Neuronal stem cell (in vitro differentiated cells): ENCODE data around the gene PACRGL.

ENCODE experiments used
- DNase-seq: peaks from one replicate; pipeline ENCODE4 v3.0.0-alpha.2; 2013; ENCODE audit warnings: low spot score
- H2AFZ ChIP-seq: one replicate; pipeline ENCODE4 v1.6.1; 2013; ENCODE audit warnings: mild to moderate bottlenecking, low read length, inconsistent platforms
- H2AK5ac ChIP-seq: 2 replicates; pipeline ENCODE4 v1.6.1; 2013; ENCODE audit warnings: low read depth, mild to moderate bottlenecking, inconsistent platforms, low read length, moderate library complexity, mixed read lengths
- H2BK120ac ChIP-seq: 2 replicates; pipeline ENCODE4 v1.6.1; 2013; ENCODE audit warnings: low read depth, mild to moderate bottlenecking, inconsistent platforms, low read length, moderate library complexity, mixed read lengths
- H2BK12ac ChIP-seq: one replicate; pipeline ENCODE4 v1.6.1; 2013; ENCODE audit warnings: low read length, inconsistent platforms
- H2BK15ac ChIP-seq: 2 replicates; pipeline ENCODE4 v1.6.1; 2013; ENCODE audit warnings: mild to moderate bottlenecking, low read length, inconsistent platforms, mixed read lengths
- H2BK5ac ChIP-seq: one replicate; pipeline ENCODE4 v1.6.1; 2013; ENCODE audit warnings: inconsistent platforms, mild to moderate bottlenecking, low read length, moderate library complexity
- H3K14ac ChIP-seq: one replicate; pipeline ENCODE4 v1.6.1; 2013; ENCODE audit warnings: low read length, inconsistent platforms
- H3K18ac ChIP-seq: 2 replicates; pipeline ENCODE4 v1.6.1; 2013; ENCODE audit warnings: low read length, inconsistent platforms
- H3K23ac ChIP-seq: 2 replicates; pipeline ENCODE4 v1.6.1; 2013; ENCODE audit warnings: low read depth, mild to moderate bottlenecking, mixed read lengths, low read length, inconsistent platforms; ENCODE audit not compliant: poor library complexity
- H3K27ac ChIP-seq: replicated peaks from 3 replicates; pipeline ENCODE4 v1.5.1; 2013; ENCODE audit warnings: low read length, inconsistent platforms
- H3K27me3 ChIP-seq, 3 experiments: 2 replicates each; pipeline ENCODE4 v1.6.1; 2013; ENCODE audit warnings: low read length in 3 of 3, mild to moderate bottlenecking in 2 of 3, inconsistent platforms in 1 of 3, low read depth in 1 of 3, mixed read lengths in 1 of 3, moderate library complexity in 1 of 3; ENCODE audit not compliant: control insufficient read depth in 3 of 3, insufficient read depth in 3 of 3
- H3K36me3 ChIP-seq, 2 donors: replicated peaks in 1 of 2; 2 replicates each; pipeline ENCODE4 v1.6.1; 2013; ENCODE audit warnings: low read length in 2 of 2; ENCODE audit not compliant: control insufficient read depth in 2 of 2, insufficient read depth in 2 of 2
- H3K4ac ChIP-seq: 2 replicates; pipeline ENCODE4 v1.6.1; 2013; ENCODE audit warnings: inconsistent platforms, mild to moderate bottlenecking, low read length, moderate library complexity
- H3K4me1 ChIP-seq, 2 donors: 1 replicate in 1 of 2; 2 replicates in 1 of 2; pipeline ENCODE4 v1.6.1; 2013; ENCODE audit warnings: low read length in 2 of 2, low read depth in 1 of 2; ENCODE audit not compliant: control insufficient read depth in 2 of 2, insufficient read depth in 1 of 2
- H3K4me2 ChIP-seq: one replicate; pipeline ENCODE4 v1.6.1; 2013; ENCODE audit warnings: mild to moderate bottlenecking, low read length, inconsistent platforms; ENCODE audit not compliant: insufficient read depth, poor library complexity, severe bottlenecking
- H3K4me3 ChIP-seq, 2 donors: 2 replicates each; pipeline ENCODE4 v1.5.1; 2013; ENCODE audit warnings: low read length in 2 of 2, mild to moderate bottlenecking in 2 of 2, inconsistent platforms in 1 of 2, moderate library complexity in 1 of 2
- H3K79me1 ChIP-seq: one replicate; pipeline ENCODE4 v1.6.1; 2013; ENCODE audit warnings: low read depth, mild to moderate bottlenecking, inconsistent platforms, low read length, moderate library complexity
- H3K9ac ChIP-seq: one replicate; pipeline ENCODE4 v1.6.1; 2013; ENCODE audit warnings: mild to moderate bottlenecking, low read depth, low read length, inconsistent platforms; ENCODE audit not compliant: poor library complexity
- H3K9me3 ChIP-seq, 2 donors: replicated peaks in 1 of 2; 2 replicates each; pipeline versions ENCODE3 to v1.6.1; 2013; ENCODE audit warnings: low read length in 2 of 2, mild to moderate bottlenecking in 2 of 2, inconsistent platforms in 1 of 2, low read depth in 1 of 2, mixed read lengths in 1 of 2, moderate library complexity in 1 of 2; ENCODE audit not compliant: control insufficient read depth in 2 of 2, insufficient read depth in 1 of 2
- H4K8ac ChIP-seq: one replicate; pipeline ENCODE4 v1.6.1; 2013; ENCODE audit warnings: low read depth, mild to moderate bottlenecking, inconsistent platforms, low read length, moderate library complexity
- H4K91ac ChIP-seq: one replicate; pipeline ENCODE4 v1.6.1; 2013; ENCODE audit warnings: low read length, low read depth, mild to moderate bottlenecking, inconsistent platforms; ENCODE audit not compliant: poor library complexity
- WGBS, 2 donors: extraction: QIAGEN DNeasy Blood & Tissue Kit; methylation state at CpG; one replicate each; pipeline ENCODE4 v1.1.7; 2013; ENCODE audit warnings: missing lambda C conversion rate in 2 of 2, mixed read lengths in 1 of 2; ENCODE audit not compliant: insufficient read length in 2 of 2, insufficient replicate concordance in 1 of 2; ENCODE audit errors: extremely low coverage in 2 of 2; 5-methylcytosine and 5-hydroxymethylcytosine counted together

PACRGL gene

DNA sequence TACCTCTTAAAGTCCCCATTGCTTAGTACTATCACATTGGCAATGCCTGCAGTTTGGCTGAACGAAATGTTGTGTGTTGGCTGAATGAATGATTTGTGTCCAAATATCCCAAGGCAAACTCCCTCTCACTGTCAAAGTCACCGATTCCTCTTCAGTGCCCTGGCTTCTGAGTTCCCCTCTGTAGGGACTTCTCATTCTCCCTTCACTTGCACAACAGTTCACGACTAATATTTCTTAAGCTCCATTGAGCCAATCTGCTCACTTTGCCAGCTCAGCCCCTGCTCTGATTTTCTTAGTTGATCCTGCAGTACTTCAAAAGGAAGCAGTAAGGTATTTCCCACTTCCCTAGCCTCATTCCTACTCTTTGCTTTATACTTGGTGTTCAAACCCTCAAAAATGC lies 21.9 kb upstream of the PACRGL start:
- Histone ChIP-seq H3K9ac (no peak overlapping the region), H3K79me1 (no peaks in the 10 kb centered on the region), H2BK120ac (no peak overlapping the region), H3K14ac (no peak overlapping the region), H3K4ac (no peak overlapping the region), H3K18ac (no peak overlapping the region), H2AFZ (no peak overlapping the region), H3K27ac (no peak overlapping the region), H3K27me3 (no peaks in the 10 kb centered on the region), H3K4me2 (no peak overlapping the region), H4K8ac (no peak overlapping the region), H3K4me3 (no peak overlapping the region), H2BK12ac (no peak overlapping the region), H3K23ac (no peak overlapping the region), H3K36me3 (no peaks in the 10 kb centered on the region), H4K91ac (no peak overlapping the region), H2BK15ac (no peak overlapping the region), H3K4me1 (no peaks in the 10 kb centered on the region), H3K9me3 (peaks cover 2 to 3% of the 10 kb centered on the region in 2 donors), H2BK5ac (no peak overlapping the region), H2AK5ac (no peak overlapping the region)
- DNase-seq = no peak
- no CpG with 5 or more reads among the region's 3 CpGs for WGBS, 2 donors

DNA sequence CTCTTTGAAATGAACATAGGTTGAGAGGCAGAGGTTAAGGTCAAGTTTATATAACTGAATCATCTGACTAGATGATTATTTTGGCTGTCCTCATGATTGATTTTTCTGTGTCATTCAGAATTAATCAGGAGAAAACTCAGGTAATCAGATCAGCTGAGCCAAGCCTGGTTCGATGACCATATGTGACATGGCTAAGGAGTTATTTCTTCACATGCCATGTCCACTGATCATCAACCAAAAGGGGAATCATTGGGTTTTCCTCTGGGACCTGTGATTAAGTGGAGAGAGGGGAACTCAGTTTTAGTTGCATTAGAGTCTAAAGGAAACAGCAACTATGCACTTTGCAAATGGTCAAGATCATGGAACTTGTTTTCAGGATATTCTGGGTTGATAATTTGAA lies 20.3 kb upstream of the PACRGL start:
- H2AK5ac ChIP-seq = no peak overlapping the region
- H2BK5ac ChIP-seq = no peak overlapping the region
- H3K36me3 ChIP-seq = no peaks in the 10 kb centered on the region
- no peak overlapping the region for H3K4me2 ChIP-seq
- no peak overlapping the region for H2AFZ ChIP-seq
- H3K4me1 ChIP-seq = no peaks in the 10 kb centered on the region
- H3K4ac ChIP-seq = no peak overlapping the region
- H3K4me3 ChIP-seq = no peak overlapping the region
- WGBS, 2 donors = no CpG with 5 or more reads among the region's 1 CpG
- no peak overlapping the region for H4K91ac ChIP-seq
- DNase-seq = no peak
- H2BK15ac ChIP-seq = no peak overlapping the region
- no peak overlapping the region for H2BK120ac ChIP-seq
- peaks cover 2 to 3% of the 10 kb centered on the region in 2 donors for H3K9me3 ChIP-seq
- H3K27ac ChIP-seq = no peak overlapping the region
- no peak overlapping the region for H3K14ac ChIP-seq
- H2BK12ac ChIP-seq = no peak overlapping the region
- no peak overlapping the region for H3K23ac ChIP-seq
- no peaks in the 10 kb centered on the region for H3K27me3 ChIP-seq
- no peak overlapping the region for H3K9ac ChIP-seq
- no peak overlapping the region for H3K18ac ChIP-seq
- H3K79me1 ChIP-seq = no peaks in the 10 kb centered on the region
- no peak overlapping the region for H4K8ac ChIP-seq

DNA sequence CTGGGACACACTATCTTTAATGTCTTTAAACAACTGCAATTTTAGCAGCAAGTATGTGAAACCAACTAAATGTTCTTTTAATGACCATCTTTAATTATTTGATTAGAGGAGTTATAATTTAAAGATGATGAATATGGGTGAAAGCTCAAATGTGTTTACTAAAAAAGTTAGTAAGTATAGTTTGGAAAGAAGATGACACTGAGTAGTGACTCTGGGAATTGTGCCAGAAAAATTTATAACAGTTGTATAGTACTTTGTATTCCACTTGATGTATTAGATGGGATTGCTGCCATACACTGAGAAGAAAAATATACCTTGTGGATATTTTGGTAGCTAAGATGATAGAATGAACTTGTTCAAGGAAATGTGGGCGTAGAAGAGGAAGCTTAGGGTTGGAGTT lies 19.5 kb upstream of the PACRGL start:
- no CpG with 5 or more reads among the region's 1 CpG for WGBS, 2 donors
- Histone ChIP-seq H3K27me3 (no peaks in the 10 kb centered on the region), H3K14ac (no peak overlapping the region)

DNA sequence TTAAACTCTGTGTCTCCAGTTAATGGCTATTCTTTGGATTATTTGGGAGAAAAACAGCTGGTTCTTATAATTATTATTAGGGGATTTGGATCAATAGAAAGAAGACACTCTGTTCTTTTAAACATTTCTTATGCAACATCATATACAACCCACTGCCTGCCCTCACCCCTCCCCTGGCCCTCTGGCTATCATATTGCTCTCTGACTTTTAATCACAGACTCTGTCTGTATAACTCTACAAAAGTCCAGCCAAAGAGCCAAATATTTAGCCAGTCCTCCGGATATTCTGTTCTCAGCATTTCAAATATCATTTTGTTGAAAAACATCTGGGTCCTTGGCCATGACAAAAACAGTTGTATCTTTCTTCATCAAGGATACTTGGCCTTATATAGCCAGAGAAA lies 19.0 kb upstream of the PACRGL start:
- DNase-seq = no peak
- no CpG with 5 or more reads among the region's 1 CpG for WGBS, 2 donors

More for the DNA sequence above, 19.5 kb upstream of the PACRGL start:
- Histone ChIP-seq H3K9ac (no peak overlapping the region), H3K4ac (no peak overlapping the region), H3K27ac (no peak overlapping the region), H2BK120ac (no peak overlapping the region), H3K23ac (no peak overlapping the region), H3K4me2 (no peak overlapping the region), H2BK5ac (no peak overlapping the region), H3K18ac (no peak overlapping the region), H2BK12ac (no peak overlapping the region), H2AFZ (no peak overlapping the region), H3K4me1 (no peaks in the 10 kb centered on the region), H3K4me3 (no peak overlapping the region), H4K8ac (no peak overlapping the region), H3K79me1 (no peaks in the 10 kb centered on the region), H2BK15ac (no peak overlapping the region), H2AK5ac (no peak overlapping the region), H4K91ac (no peak overlapping the region), H3K9me3 (peaks cover 2 to 3% of the 10 kb centered on the region in 2 donors), H3K36me3 (no peaks in the 10 kb centered on the region)
- no peak for DNase-seq

More for the DNA sequence above, 19.0 kb upstream of the PACRGL start:
- H2AFZ ChIP-seq = no peak overlapping the region
- no peak overlapping the region for H3K4me2 ChIP-seq
- no peak overlapping the region for H3K4ac ChIP-seq
- H3K9ac ChIP-seq = no peak overlapping the region
- H2BK5ac ChIP-seq = no peak overlapping the region
- no peaks in the 10 kb centered on the region for H3K79me1 ChIP-seq
- H3K4me1 ChIP-seq = no peaks in the 10 kb centered on the region
- no peak overlapping the region for H4K91ac ChIP-seq
- no peak overlapping the region for H3K4me3 ChIP-seq
- no peaks in the 10 kb centered on the region for H3K36me3 ChIP-seq
- H4K8ac ChIP-seq = no peak overlapping the region
- H2AK5ac ChIP-seq = no peak overlapping the region
- no peak overlapping the region for H3K27ac ChIP-seq
- no peak overlapping the region for H3K14ac ChIP-seq
- H3K23ac ChIP-seq = no peak overlapping the region
- H3K27me3 ChIP-seq = no peaks in the 10 kb centered on the region
- H2BK12ac ChIP-seq = no peak overlapping the region
- H2BK15ac ChIP-seq = no peak overlapping the region
- peaks cover 2 to 3% of the 10 kb centered on the region in 2 donors for H3K9me3 ChIP-seq
- no peak overlapping the region for H2BK120ac ChIP-seq
- no peak overlapping the region for H3K18ac ChIP-seq
